ENCODE measurements around the gene KRT23.

The KRT23 gene

GRCh38 chr17:40937384-40937819 is at the start of gene KRT23:
Gene KRT23, minus strand, starts transcription at chr17:40937646. Its CDS starts 1,043 bp downstream, at chr17:40936603.
- DNase-seq: no peak

DNA sequence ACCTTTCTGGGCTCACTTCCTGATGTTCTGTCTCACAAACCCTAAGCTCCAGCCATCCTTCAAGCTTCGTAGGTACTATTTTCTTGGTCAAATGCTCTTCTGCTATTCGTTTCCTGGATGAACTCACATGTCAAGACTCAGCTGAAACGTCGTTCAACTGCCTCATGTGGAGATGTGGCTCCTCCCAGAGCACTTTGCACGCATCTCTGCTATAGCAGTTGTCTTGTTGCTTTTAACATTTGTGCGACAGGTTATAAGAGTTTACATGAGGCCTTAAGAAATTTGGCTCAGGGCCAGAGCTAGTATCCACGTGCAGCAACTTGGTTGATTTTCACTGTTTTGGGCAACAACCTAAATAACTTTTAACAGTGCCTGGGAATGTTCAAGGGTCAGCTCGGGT is 49.5 kb upstream of the KRT23 start:
- no peak for DNase-seq

DNA sequence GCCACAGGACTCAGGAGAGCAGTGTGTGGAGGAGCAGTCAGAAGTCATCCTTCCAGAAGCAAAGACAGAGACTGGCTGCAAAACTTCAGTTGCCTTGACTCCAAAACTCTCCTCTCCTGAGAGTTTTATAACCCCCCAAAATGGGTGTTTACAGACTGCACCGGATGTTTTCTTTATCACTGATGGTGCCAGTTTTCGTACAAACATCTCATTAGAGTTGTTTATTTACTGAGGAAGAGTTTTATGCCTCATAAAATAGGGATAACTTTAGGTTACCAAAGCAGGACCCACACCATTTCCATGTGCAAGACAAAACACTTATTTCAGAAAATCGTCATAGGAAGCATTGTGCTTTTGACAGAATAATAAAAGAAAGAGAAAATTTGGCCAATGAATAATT is 46.8 kb upstream of the KRT23 start, which contains the start of gene KRT40:
KRT40 (minus strand) TSS at position 101 of the 400 bp plus-strand sequence; CDS start at position 48, 53 bp downstream.
- no peak for DNase-seq

DNA sequence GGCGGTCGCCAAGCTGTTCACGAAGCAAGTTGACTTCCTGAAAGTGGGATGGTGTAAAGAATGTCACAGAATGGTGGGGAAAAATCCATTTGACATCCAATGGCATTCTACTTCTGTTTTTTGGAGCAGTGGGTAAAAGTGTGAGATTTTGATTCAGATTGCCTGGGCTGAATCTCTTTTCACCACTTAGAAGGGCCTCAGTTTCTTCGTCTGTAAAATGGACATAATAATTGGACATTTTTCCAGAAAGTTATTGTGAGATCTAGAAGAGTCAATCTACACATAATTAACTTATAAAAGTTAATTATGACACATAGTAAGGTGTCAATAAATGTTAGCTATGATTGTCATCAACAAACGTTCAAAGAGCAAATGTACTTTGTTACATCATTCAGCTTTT is 43.7 kb upstream of the KRT23 start:
- no peak for DNase-seq

DNA sequence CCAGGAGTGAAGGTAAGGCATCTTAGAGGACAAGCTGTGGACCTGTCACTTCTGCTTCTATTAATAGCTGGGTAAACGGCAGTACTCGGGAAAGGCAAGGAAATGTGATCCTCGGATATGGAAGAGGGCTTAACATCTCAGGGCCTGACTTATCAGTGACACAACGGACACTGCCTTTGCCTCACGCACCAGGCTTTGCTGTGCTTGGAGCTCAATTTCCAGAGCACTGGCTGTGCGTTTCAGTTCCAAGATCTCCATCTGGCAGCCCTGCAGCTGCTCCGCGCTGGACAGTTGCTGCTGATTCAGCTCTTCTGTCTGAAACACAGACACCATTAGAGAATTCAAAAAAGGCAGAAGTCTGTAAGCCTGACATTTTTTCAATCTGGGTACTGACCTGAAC is 43.1 kb upstream of the KRT23 start:
- no peak for DNase-seq

DNA sequence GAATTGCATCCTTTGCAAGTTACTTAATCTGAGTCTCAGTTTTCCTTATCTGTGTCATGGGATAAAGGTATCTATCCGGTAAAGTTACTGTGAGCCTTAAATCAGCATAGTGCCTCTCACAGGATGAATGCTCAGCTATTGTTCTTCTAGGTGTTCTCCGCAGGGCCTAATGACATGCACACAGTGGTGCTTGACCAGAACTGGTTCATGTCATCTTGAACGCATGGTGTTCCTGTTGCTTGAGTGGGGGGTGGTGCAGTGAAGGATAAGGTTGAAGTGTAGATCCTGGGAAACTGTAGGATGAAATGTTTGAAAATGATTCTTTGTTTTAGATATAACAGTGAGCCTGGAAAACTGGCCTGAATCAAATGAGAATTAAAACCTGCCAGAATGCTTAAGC is 42.7 kb upstream of the KRT23 start:
- DNase-seq: no peak

DNA sequence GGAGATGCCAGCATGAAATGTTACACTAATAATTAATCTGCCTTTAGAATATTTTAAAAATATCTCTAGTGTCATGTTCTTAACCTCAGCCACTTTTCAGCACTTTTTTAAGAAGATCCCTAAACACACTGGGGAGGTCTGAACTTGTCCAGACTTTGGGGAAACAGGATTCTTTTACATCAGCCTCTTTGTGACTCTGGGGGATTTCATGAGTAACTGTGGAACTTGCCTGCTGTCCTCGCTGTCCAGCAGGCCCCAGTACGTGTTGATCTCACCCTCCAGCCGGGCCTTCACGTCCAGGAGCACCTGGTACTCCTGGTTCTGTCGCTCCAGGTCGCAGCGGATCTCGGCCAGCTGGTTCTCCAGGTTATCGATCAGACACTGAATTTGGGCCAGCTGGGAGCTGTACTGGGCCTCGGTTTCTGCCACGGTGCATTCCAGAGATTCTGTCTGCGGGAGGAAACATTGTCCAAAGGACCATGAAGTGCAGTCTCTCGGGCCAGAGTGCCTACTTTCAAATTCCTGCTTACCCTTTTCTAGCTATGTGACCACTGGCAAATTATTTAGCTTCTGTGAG is 41.2 kb upstream of the KRT23 start:
- DNase-seq: no peak

DNA sequence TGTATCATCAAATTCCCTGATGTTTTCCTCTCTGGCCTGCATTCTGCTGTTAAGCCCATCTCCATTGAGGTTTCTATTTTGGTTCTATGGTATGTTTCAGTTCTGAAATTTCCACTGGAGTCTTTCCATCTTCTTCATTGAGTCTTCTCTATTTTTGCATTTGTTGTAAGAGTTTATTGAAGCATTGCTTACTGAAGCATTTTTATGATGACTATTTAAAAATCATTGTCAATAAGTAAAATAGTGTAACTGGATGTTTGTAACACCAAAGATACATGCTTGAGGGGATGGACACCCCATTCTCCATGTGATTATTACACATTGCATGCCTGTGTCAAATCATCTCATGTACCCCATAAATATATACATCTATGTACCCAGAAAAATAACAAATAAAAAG is 38.1 kb upstream of the KRT23 start:
- no peak for DNase-seq

- no peak for DNase-seq
These were observed 36.9 kb upstream of the KRT23 start for GRCh38 chr17:40974366-40974765.

DNA sequence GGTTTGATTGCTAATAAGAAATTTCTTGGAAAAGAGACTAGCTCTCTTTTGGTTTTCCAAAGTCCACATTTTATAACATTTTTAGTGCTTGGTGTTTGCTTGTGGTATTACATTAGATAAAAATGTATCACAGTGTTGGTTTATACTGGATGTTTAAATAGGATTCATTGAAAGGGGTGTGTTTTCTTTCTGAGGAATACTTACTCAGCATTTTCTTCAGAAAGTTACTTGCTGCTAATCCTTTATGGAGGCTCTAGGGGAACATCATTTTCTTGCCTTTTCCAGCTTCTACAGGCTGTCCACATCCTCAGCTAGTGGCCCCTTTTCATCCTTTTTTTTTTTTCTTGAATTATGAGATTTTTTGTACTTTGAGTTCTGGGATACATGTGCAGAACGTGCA is 30.1 kb upstream of the KRT23 start:
- no peak for DNase-seq

DNA sequence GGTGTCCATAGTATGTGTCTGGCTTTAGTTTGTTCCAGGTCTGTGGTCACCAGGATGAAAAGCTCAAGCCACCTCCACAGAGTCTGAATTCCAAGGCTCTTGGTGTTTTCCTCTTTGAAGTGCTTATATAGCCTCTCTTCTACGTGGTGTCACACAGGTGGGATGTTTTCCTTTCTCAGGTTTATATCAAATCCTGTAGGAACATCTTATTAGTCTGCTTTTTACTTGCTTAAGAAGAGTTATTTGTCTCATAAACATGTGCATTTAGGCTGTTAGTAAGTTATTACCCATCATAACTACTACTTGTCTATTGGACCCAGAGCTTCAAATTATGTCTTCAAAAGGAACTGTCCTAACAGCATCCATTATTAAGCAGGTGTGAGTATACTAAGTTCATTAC is 29.4 kb upstream of the KRT23 start, which contains the start of gene KRT39:
KRT39 (minus strand) TSS at position 101 of the 400 bp plus-strand sequence; CDS start at position 9, 92 bp downstream.
- no peak for DNase-seq

- DNase-seq: peak; percentile 72
These were observed 26.4 kb upstream of the KRT23 start for GRCh38 chr17:40963838-40964237.

DNA sequence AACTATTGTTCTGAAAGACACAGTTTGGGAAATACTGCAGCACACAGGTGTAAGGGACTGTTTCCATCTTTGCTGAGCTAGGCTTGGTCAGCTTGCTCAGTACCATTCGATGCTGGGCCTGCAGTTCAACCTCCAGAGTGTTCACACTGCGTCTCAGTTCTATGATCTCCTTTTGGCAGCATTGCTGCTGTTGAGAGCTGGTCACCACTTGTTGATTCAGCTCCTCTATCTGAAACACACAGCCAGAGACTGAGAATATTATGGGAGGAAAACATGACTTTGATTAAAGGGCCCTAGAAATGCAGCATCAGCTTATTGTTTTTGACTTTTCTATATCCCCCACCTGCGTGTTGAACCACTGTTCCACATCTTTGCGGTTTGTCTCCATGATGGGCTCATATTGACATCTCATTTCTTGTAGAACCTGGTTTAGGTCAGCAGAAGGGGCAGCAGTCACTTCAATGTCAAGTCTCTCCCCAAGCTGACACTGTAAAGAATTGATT is 24.7 kb upstream of the KRT23 start:
- DNase-seq: no peak

GRCh38 chr17:40961591-40961990 is 24.1 kb upstream of the KRT23 start:
- no peak for DNase-seq

GRCh38 chr17:40960144-40960543 is 22.7 kb upstream of the KRT23 start:
- no peak for DNase-seq

- DNase-seq: no peak
These were observed 20.9 kb upstream of the KRT23 start for GRCh38 chr17:40958086-40958953.

- no peak for DNase-seq
These were observed 19.2 kb upstream of the KRT23 start for GRCh38 chr17:40956401-40957254.

GRCh38 chr17:40953881-40954280 is 16.4 kb upstream of the KRT23 start:
- no peak for DNase-seq

DNA sequence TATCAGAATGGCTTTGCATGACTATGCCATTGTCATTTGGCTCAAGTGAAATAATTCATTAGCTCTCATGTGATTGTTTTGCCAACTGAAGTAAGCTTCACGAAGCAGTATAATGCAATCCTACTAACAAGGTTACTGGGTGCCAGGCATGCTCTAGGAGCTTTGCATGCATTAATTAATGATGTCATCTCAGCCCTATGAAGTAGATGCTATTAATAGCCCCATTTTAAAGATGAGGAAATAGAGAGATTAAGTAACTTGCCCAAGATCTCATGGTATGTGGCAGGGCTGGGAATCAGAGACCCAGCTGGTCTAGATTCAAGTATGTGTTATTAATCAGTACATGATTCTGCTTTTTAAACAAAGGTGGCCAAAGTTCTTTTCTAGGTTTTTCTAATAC is 15.2 kb upstream of the KRT23 start:
- DNase-seq: no peak

DNA sequence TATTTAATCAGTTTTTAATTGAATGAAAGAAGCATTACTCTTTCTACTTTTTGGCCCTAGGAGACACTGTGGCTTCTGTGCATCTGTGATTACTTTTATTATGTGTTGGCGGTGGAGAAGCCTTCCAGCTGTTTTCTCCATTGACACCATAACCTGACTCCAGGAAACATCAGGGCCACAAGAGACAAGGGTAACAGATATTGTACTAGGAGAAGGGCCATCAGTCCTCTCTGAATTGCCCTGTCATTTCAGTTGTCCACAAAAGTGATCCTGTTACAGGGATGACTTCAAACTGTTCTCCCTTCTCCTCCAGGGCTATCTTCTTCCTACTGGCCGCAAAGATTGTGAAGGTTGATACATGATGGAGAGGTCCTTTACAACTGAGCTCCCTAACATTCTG is 14.7 kb upstream of the KRT23 start:
- DNase-seq: no peak

DNA sequence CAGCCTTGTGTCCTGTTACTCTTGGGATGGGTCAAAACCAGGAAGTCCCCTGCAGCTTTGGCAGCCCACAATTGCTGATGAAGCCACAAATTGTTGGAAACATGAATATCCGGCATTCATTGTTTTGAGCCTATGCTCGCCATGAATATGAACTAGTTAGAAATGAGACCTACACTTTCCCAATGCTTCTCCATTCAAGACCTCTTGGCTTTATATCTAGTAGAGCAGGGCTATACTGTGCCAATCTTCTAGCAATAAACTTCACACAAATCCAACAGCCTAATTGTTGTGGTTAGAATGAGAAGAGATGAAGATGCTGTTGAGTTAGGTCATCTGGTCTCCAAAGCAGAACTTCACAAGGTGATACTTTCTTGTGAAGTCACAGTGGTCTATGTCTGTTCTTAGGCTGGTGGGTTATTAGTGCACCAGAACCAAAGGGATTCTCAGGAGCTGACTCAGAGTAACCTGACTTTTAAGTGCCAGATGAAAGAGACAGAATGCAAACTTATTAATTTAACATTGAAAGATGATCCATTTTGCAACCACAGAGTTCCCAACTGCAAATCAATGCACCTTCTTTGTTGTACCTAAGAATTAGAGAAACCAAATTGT is 13.7 kb upstream of the KRT23 start:
- DNase-seq: no peak

DNA sequence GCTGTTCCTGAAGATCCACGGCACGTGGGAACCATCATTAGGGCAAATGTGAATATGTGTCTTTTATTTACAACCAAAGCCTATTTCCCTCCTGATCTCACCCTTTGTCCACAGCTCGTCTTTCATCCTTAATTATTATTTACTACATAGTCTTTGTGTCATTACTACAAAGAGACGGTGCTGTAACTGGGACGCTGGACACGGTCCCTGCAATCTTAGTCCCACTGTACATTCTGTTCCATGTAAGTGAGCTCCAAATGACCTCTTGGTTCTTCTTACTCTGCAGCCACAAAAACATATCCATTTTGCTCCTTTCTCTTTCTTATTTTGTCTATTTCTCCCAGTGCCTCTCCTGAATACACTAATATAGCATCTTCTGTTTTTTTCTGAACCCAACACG is 12.7 kb upstream of the KRT23 start:
- DNase-seq: no peak

GRCh38 chr17:40949418-40949817 is 12.0 kb upstream of the KRT23 start:
- no peak for DNase-seq

Data from OCI-M1 (cell line).